MCF 10A (cell line): ENCODE measurements around the gene KIRREL3. TPM values are rescaled to one million over a fixed set of nuclear protein-coding genes. Genes with fewer than 3 reads are reported as not detected.

Source experiments
- BruUV-seq: library from RNA; stranded (reverse); fragments of 400-500 nt; replicated peaks from 2 replicates; lab custom pipeline; 2021; lab: Mats Ljungman, UMichigan
- CTCF ChIA-PET: fragments of 300-600 bp; sonication (Branson Sonifier 250); formaldehyde crosslinking; extraction: SDS; loops from one replicate; lab custom pipeline; 2021; ENCODE audit warnings: antibody characterized with exemption, inconsistent platforms; lab: Yijun Ruan, JAX
- POLR2A ChIA-PET: fragments of 300-600, 350-650 bp; sonication (Branson Sonifier 250); formaldehyde crosslinking; extraction: SDS; loops from one replicate; lab custom pipeline; 2020; ENCODE audit warnings: antibody characterized with exemption, inconsistent platforms; lab: Yijun Ruan, JAX
- DNase-seq: peaks from one replicate; pipeline ENCODE4 v3.0.0-alpha.2; 2018; ENCODE audit not compliant: unreplicated experiment
- H3K27ac Mint-ChIP-seq: one replicate; pipeline ENCODE4 v1.8.0; 2022; ENCODE audit warnings: mild to moderate bottlenecking, low read depth, mixed read lengths; ENCODE audit not compliant: unreplicated experiment
- H3K27me3 Mint-ChIP-seq: one replicate; pipeline ENCODE4 v1.8.0; 2022; ENCODE audit warnings: mixed read lengths; ENCODE audit not compliant: insufficient read depth, unreplicated experiment
- H3K36me3 Mint-ChIP-seq: one replicate; pipeline ENCODE4 v1.8.0; 2022; ENCODE audit warnings: mild to moderate bottlenecking, moderate library complexity, mixed read lengths; ENCODE audit not compliant: insufficient read depth, unreplicated experiment
- H3K4me1 Mint-ChIP-seq: one replicate; pipeline ENCODE4 v1.8.0; 2022; ENCODE audit warnings: mixed read lengths; ENCODE audit not compliant: insufficient read depth, unreplicated experiment
- H3K4me3 Mint-ChIP-seq: one replicate; pipeline ENCODE4 v1.8.0; 2022; ENCODE audit warnings: mild to moderate bottlenecking, moderate library complexity, mixed read lengths; ENCODE audit not compliant: unreplicated experiment
- H3K9me3 Mint-ChIP-seq: one replicate; pipeline ENCODE4 v1.8.0; 2022; ENCODE audit warnings: mixed read lengths; ENCODE audit not compliant: unreplicated experiment
- intact Hi-C: fragments of 100-400 bp; cut with micrococcal nuclease; formaldehyde crosslinking; loops from 2 replicates; pipeline ENCODE4 v1.14.1; 2022
- total RNA-seq: library from RNA; stranded (reverse); gene quantifications from 2 replicates; pipeline ENCODE4 v1.2.3, GENCODE V29; 2022
- TF ChIP-seq, protein P1 (sequence below): fragments of 200-600 bp; IDR thresholded peaks from one replicate; pipeline ENCODE4 v1.8.0; 2022; ENCODE audit warnings: antibody characterized with exemption, mild to moderate bottlenecking; ENCODE audit not compliant: unreplicated experiment

Gene KIRREL3
- total RNA-seq, 1 experiment from 2014 or later: not detected

DNA sequence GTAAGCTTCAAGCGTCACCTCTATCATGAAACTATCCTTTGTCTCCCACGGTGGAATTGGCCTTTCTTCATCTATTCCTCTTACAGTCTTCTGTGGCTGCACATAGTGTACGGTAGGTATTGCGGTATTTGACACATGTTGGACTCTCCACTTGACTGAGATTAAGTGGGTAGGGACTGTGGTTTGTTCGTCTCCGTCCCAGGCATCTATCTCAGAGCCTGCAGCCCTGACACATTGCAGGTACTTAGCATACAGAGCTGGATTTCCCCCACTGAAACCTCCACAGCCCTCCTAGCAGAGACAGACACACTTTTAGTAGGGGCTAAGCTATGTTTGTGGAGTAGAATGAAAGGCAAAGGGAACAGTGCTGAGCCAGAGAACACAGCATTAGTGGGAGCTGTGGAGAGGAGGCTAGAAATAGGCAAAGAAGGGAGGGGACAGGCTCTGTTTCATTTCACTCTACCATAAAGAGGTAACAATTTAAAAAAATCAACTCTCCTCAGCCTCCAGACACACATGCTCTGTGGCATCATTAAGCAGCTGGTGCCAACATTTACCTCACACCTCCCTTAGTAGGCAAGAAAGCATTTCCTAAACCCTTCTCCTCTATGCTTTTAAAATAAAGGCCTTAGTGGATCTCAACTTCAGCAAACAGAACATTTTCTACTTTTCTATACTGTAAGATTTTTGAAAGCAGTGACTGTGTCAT, 277.5 kb downstream of the KIRREL3 start:
- ChIA-PET POLR2A (no interaction called here), CTCF (interaction anchor here (0.6 kb wide), 1 partner anchor 1844 kb away, joined by 3 read pairs; no protein-coding TSS in a partner anchor)
- Mint-ChIP-seq H3K27ac (no peak overlapping the region), H3K27me3 (peaks cover 26% of the 10 kb centered on the region), H3K36me3 (no peaks in the 10 kb centered on the region), H3K9me3 (peaks cover 7% of the 10 kb centered on the region), H3K4me3 (no peak overlapping the region), H3K4me1 (no peaks in the 10 kb centered on the region)
- intact Hi-C loops: no loop called here
- no peak for DNase-seq
- TF ChIP-seq, protein P1, sequence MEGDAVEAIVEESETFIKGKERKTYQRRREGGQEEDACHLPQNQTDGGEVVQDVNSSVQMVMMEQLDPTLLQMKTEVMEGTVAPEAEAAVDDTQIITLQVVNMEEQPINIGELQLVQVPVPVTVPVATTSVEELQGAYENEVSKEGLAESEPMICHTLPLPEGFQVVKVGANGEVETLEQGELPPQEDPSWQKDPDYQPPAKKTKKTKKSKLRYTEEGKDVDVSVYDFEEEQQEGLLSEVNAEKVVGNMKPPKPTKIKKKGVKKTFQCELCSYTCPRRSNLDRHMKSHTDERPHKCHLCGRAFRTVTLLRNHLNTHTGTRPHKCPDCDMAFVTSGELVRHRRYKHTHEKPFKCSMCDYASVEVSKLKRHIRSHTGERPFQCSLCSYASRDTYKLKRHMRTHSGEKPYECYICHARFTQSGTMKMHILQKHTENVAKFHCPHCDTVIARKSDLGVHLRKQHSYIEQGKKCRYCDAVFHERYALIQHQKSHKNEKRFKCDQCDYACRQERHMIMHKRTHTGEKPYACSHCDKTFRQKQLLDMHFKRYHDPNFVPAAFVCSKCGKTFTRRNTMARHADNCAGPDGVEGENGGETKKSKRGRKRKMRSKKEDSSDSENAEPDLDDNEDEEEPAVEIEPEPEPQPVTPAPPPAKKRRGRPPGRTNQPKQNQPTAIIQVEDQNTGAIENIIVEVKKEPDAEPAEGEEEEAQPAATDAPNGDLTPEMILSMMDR: no peak
- no TSS peak for BruUV-seq

DNA sequence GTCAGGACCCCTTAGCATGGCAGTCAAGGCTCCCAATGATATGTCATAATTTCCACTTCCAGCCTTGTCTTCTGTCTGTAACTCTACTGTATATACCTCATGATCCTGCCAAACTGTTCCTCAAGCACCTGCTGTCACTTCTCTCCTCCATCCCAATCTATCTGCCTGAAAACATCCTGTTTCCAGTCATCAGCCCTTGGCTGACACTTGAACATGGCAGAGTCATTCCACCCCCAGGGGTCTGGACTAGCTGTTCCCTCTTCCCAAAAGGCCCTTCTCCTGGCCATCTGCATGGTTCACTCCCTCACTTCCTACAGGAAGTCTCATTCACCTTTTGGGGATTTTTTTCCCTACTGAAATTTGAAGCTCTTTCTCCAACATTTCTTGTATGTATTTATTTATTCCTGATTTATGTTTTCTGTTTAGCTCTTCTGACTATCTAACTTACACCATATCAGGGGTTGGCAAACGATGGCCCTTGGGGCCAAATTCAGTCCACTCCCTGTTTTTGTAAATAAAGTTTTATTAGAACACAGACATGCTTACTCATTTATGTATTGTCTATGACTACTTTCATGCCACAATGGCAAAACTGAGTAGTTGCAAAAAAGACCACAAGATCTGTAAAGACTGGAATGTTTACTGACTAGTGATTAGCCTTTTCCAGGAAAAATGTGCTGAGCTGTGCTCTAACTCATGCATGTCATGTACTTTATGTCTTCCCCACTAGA, 278.4 kb downstream of the KIRREL3 start:
- intact Hi-C loops: no loop called here
- H3K4me3 Mint-ChIP-seq: no peak overlapping the region
- ChIA-PET POLR2A (interaction anchor here (0.7 kb wide), 1 partner anchor 53 kb away, joined by 3 read pairs; no protein-coding TSS in a partner anchor), CTCF (interaction anchor here (0.6 to 0.7 kb wide), 4 partner anchors 115 to 1845 kb away, joined by 3 read pairs; no protein-coding TSS in a partner anchor)
- H3K4me1 Mint-ChIP-seq: no peaks in the 10 kb centered on the region
- H3K36me3 Mint-ChIP-seq: no peaks in the 10 kb centered on the region
- BruUV-seq: no TSS peak
- H3K9me3 Mint-ChIP-seq: peaks cover 7% of the 10 kb centered on the region
- no peak for DNase-seq
- no peak overlapping the region for H3K27ac Mint-ChIP-seq
- TF ChIP-seq, protein P1: no peak
- H3K27me3 Mint-ChIP-seq: peaks cover 26% of the 10 kb centered on the region

DNA sequence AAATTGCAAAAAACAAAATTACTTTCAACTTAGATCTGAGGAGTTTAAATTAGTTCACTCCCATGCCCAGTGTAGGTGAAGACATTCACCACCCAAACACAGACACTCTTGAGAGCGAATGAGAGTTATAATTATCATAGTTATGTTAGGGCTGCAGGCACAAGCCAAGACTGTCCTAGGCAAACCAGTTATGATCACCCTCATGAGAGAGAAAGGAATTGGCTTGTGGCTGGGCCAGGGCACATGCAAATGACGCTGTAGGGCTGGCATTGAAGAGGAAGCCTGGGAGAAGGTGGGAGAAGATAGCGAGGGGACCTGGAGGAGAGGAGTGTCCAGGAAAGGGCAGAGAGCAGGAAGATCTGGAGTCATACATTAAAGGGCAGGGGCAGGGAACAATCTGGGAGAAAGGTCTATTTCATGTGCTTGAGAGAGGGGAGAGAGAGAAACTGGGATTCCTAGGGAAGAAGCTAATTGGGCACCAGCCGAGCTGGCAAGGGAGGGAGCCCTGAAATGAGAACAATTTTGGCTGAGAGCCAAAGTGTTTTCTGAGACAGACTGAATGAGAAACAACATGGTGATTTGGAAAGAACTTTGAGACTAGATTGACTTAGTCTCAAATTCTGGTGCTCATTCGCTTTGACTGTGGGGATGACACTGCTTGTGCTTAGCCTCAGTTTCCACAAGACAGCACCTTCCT, 279.9 kb downstream of the KIRREL3 start:
- no TSS peak for BruUV-seq
- H3K4me1 Mint-ChIP-seq: no peaks in the 10 kb centered on the region
- H3K27ac Mint-ChIP-seq: no peak overlapping the region

More for the DNA sequence above, 279.9 kb downstream of the KIRREL3 start:
- no peak for DNase-seq
- no peaks in the 10 kb centered on the region for H3K36me3 Mint-ChIP-seq
- H3K9me3 Mint-ChIP-seq: no peaks in the 10 kb centered on the region
- POLR2A ChIA-PET: no interaction called here
- TF ChIP-seq, protein P1: no peak
- no peak overlapping the region for H3K4me3 Mint-ChIP-seq
- CTCF ChIA-PET: interaction anchor here (0.7 kb wide), 1 partner anchor 589 kb away, joined by 3 read pairs; no protein-coding TSS in a partner anchor
- intact Hi-C loops: no loop called here
- peaks cover 29% of the 10 kb centered on the region for H3K27me3 Mint-ChIP-seq
